HT1080 (cell line): Measurements from ENCODE around the gene GPX8. TPM values are rescaled to one million over a fixed set of nuclear protein-coding genes. Genes with fewer than 3 reads are reported as not detected.

Source experiments
- DNase-seq: peaks from one replicate; pipeline ENCODE4 v3.0.0-alpha.2; 2015; ENCODE audit warnings: low read depth
- polyA plus RNA-seq, 2 experiments: library from polyadenylated mRNA; depleted of rRNA; stranded (reverse); fragments of >200 nt; gene quantifications; 2 replicates each; pipeline ENCODE4 v1.2.3, GENCODE V29; 2015
- total RNA-seq: library from RNA; depleted of rRNA; stranded (reverse); fragments of >200 nt; shearing (Covaris generic); gene quantifications from 2 replicates; pipeline ENCODE4 v1.2.3, GENCODE V29; 2014; rRNA removed

GPX8 gene, protein sequence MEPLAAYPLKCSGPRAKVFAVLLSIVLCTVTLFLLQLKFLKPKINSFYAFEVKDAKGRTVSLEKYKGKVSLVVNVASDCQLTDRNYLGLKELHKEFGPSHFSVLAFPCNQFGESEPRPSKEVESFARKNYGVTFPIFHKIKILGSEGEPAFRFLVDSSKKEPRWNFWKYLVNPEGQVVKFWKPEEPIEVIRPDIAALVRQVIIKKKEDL
- total RNA-seq = 48.3 and 48.7 TPM in 2 replicates
- polyA plus RNA-seq (2015; cell fraction: cytosol; rRNA removed) = 83.5 and 85.4 TPM in 2 replicates
- polyA plus RNA-seq (2015; cell fraction: nucleus; rRNA removed) = 61.6 and 70.0 TPM in 2 replicates

DNA sequence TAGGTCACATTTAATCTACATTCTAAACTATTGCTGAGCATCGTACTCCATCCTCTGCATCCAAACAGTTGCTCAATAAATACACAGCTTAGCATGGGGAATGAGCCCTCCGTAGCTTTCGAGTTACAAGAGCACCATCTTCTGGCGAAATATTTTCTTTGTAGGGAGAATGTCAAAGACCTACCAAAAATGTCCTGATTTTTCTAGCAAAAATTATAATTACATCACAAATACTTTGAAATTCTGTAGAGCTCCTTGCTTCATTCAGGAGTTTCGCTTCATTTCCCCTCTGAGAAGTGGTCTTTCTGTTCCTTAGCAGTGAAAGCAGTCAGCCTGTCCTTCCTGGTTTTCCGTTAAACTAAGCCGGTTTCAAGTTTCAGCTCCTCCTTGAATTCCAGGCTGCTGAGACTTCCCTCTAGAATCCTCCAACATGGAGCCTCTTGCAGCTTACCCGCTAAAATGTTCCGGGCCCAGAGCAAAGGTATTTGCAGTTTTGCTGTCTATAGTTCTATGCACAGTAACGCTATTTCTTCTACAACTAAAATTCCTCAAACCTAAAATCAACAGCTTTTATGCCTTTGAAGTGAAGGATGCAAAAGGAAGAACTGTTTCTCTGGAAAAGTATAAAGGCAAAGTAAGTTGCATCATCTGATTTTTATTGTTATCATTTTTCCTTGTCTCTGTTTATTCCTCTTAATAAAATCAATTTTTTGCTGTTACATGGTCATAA, at the start of gene GPX8:
Gene GPX8, plus strand, starts transcription at position 409 of the 730 bp plus-strand sequence. Its CDS starts 22 bp downstream, at position 431.
- peak; percentile 81 for DNase-seq

GRCh38 chr5:55110217-55110616, 49.8 kb upstream of the GPX8 start:
- DNase-seq = no peak

DNA sequence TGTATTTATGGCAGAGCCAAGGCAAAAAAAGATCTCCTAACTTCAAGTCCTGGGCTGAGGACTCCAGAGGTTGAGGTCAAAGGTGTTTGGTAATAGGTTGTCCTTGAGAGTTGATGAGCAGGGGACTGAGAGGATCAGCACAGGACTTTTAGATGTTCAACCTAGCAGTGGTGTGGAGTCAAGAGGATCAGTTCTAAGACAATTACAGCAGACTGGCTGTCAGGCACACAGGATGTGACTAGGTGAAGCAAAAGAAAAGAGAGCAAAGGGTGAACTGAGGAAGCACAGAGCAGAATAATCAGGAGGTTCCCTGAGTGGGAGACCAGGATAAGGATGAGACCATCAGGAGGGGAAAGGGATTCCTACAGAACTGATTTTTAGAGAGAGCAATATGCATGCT, 46.6 kb upstream of the GPX8 start:
- DNase-seq = no peak

- DNase-seq = no peak
These were observed 45.9 kb upstream of the GPX8 start for GRCh38 chr5:55114061-55114460.

DNA sequence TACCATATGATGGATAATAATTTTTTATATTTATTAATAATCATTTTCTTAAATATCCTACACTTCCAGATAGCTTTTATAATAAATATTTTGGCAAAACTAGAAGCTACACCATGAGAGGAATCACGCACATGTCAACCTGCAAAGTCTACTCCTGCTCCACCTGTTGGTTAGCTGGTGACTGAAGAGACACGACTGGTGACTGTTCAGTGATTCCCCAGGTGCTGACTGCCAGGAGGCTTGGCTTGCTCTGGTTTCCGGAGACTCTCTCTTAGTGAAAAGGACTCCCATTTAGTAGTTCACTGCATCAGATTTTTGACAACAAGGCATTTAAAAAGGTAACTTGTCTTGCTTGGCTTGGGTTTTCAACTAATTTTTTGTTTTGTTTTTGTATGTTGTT, 36.6 kb upstream of the GPX8 start:
- no peak for DNase-seq

- no peak for DNase-seq
These were observed 25.8 kb upstream of the GPX8 start for GRCh38 chr5:55134053-55134722.

DNA sequence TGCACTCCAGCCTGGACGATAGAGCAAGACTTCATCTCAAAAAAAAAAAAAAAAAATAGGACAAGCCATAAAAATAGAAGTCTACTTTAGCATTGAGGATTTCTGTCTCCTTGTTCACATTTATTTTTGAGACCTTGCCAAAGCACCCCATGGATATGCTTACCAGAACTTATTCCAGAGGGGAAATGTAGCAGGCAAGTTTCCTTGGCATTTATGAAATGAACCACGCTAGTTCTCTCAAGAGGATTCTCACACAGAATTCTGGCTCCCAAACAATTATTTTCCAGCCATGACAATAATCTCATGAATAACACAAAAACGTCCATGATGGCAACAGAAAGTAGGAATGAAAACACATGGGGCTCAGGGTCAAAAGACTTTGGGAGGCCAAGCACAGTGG, 23.4 kb upstream of the GPX8 start:
- DNase-seq = no peak

GRCh38 chr5:55140908-55141665, 18.9 kb upstream of the GPX8 start:
- no peak for DNase-seq

GRCh38 chr5:55141945-55142690, 17.9 kb upstream of the GPX8 start:
- DNase-seq = no peak

- DNase-seq = no peak
These were observed 16.3 kb upstream of the GPX8 start for GRCh38 chr5:55143624-55144023.

GRCh38 chr5:55146080-55146479, 13.9 kb upstream of the GPX8 start:
- DNase-seq = peak; percentile 11

DNA sequence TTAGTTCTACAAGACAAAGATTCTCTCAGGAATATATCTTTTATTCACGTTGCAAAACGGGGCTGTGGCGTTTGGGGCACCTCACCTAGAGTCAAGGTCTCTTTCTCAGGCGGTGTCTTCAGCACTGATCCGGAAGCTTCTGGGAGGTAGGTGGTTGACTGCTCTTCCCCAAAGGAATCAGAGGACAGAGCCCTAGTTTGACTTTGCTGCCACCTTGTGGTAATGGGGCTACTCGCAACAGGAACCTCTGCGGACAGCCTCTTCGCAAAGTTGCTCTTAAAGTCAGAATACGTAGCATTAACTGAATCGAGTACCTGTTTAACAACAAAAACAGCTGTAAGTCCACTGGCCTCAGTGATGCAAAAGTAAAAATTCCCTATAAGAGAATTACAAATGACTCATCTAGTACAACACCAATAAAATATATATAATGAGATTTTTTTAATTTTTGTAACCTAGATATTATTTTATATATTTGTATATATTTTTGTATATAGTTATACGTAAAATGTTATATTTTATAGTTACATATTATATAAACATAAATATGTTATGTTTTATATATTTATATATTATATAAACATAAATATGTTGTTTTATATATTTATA, 13.3 kb upstream of the GPX8 start:
- peak; percentile 83 for DNase-seq

GRCh38 chr5:55149308-55149795, 10.6 kb upstream of the GPX8 start:
- no peak for DNase-seq

- peak; percentile 28 for DNase-seq
These were observed 7.8 kb upstream of the GPX8 start for GRCh38 chr5:55151923-55152842.

- DNase-seq = peak; percentile 69
These were observed 5.1 kb upstream of the GPX8 start for GRCh38 chr5:55154873-55155272.

DNA sequence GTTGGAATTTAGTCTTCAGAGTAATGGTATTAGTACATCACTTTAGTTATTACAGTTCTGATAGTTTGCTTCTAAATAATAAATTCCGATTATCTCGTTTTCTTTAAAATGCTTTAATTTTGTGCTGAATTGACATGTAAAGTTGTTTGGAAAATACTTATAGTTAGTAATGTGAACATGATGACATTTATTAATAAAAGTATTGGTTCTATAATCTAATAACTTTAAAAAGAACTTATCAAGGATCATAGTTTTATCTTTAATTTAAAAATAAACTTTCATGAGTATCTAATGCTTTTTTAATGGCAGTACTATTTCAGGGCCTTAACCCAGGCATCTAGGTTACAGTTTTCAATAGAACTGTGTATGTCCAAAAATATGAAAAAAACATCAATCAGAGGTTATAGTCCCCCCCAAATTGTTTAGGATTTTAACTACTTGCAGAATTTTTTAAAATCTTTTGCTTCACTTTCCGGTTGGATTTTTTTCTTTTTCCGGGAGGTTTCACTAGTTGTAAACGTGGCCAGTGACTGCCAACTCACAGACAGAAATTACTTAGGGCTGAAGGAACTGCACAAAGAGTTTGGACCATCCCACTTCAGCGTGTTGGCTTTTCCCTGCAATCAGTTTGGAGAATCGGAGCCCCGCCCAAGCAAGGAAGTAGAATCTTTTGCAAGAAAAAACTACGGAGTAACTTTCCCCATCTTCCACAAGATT, 680 bp downstream of the GPX8 start:
- peak; percentile 82 for DNase-seq

- DNase-seq = no peak
These were observed 2.7 kb downstream of the GPX8 start for GRCh38 chr5:55162666-55163065.

DNA sequence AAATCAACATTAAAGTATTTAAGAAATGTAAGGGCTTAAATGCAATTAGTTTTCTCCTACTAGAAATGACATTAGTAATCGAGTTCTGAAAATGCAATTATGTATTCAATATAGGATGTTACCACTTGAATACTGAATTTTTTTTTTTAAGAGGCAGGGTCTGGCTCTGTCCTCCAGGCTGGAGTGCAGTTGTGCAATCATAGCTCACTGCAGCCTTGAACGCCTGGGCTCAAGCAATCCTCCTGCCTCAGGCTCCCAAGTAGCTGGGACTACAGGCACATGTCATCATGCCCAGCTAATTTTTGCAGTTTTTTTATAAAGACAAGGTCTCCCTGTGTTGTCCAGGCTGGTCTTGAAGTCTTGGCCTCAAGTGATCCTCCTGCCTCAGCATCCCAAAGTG, 11.5 kb downstream of the GPX8 start:
- no peak for DNase-seq
